Upper lobe of left lung (tissue), 6 donors: Measurements from ENCODE around the gene MORC3. TPM values are rescaled to one million over a fixed set of nuclear protein-coding genes. Genes with fewer than 3 reads are reported as not detected.

Source experiments
- ATAC-seq, 2 donors: fragments of 200-7000 bp; cut with Tn5 transposase; one replicate each; pipeline ENCODE4 v1.9.1; 2022; ENCODE audit warnings: mild to moderate bottlenecking in 2 of 2, moderate library complexity in 2 of 2; ENCODE audit not compliant: low FRiP score in 2 of 2
- DNase-seq, 2 donors: peaks; one replicate each; pipeline ENCODE4 v3.0.0-alpha.2; 2019 to 2020
- H3K27ac ChIP-seq, 4 donors: fragments of 200-600 bp; sonication (generic); one replicate each; pipeline ENCODE4 v1.5.1; 2016 to 2019
- H3K27me3 ChIP-seq, 4 donors: fragments of 200-600 bp; sonication (generic); one replicate each; pipeline ENCODE4 v1.5.1; 2017 to 2019
- H3K36me3 ChIP-seq, 4 donors: fragments of 200-600 bp; sonication (generic); one replicate each; pipeline ENCODE4 v1.5.1; 2016 to 2019
- H3K4me1 ChIP-seq, 4 donors: fragments of 200-600 bp; sonication (generic); one replicate each; pipeline ENCODE4 v1.5.1; 2018 to 2019
- H3K4me3 ChIP-seq, 4 donors: fragments of 200-600 bp; sonication (generic); one replicate each; pipeline ENCODE4 v1.5.1; 2017 to 2019; ENCODE audit warnings: mild to moderate bottlenecking in 2 of 4, moderate library complexity in 1 of 4
- H3K9me3 ChIP-seq, 4 donors: fragments of 200-600 bp; sonication (generic); one replicate each; pipeline ENCODE4 v1.5.1; 2018 to 2019
- EP300 ChIP-seq, 4 donors: sonication (generic); formaldehyde crosslinking; IDR thresholded peaks; one replicate each; pipeline ENCODE4 v1.5.1; 2017; ENCODE audit warnings: antibody characterized with exemption in 4 of 4, control low read depth in 2 of 4
- POLR2A ChIP-seq, 4 donors: fragments of 450-650 bp; IDR thresholded peaks; one replicate each; pipeline ENCODE4 v1.5.1; 2016 to 2017; ENCODE audit warnings: antibody characterized with exemption in 4 of 4, mild to moderate bottlenecking in 2 of 4
- POLR2AphosphoS5 ChIP-seq, 2 donors: sonication (generic); formaldehyde crosslinking; IDR thresholded peaks; one replicate each; pipeline ENCODE4 v1.5.1; 2017; ENCODE audit warnings: antibody characterized with exemption in 2 of 2
- WGBS, 2 donors: methylation state at CpG; one replicate each; pipeline ENCODE4 v1.1.5; 2017 to 2018; 5-methylcytosine and 5-hydroxymethylcytosine counted together
- small RNA-seq, 4 donors: library from RNA; depleted of rRNA; stranded (forward); fragments of <200 nt; gene quantifications; one replicate each; pipeline ENCODE3, GENCODE V24; 2016
- total RNA-seq, 6 donors: library from RNA; depleted of rRNA in 4 of 6; stranded (reverse); fragments of >200 nt in 4 of 6; gene quantifications; one replicate each; pipeline versions ENCODE4 v1.1.0 to v1.2.1, GENCODE V29; 2016 to 2021
- TF ChIP-seq, protein P1 (sequence below), 6 experiments: fragments of 450-650 bp in 4 of 6; fragments of 200-600 bp in 2 of 6; sonication (generic) in 2 of 6; IDR thresholded peaks; one replicate each; pipeline ENCODE4 v1.5.1; 2016 to 2019; ENCODE audit warnings: antibody characterized with exemption in 6 of 6
- donor health status: DM: no; HTN: no; CAD: no; lungs with moderate emphysema.
- donor health status: DM: no; HTN: yes; CAD: no; lungs with severe emphysema.

Gene MORC3
- total RNA-seq, 6 donors from 2014 or later = 26.0 to 62.7 (median 31.5) TPM

GRCh38 chr21:36422279-36423098 lies 102.5 kb downstream of the MORC3 start:
- DNase-seq (peak in 1 of 2 donors; percentile 56), ATAC-seq (peak in 1 of 2 donors; percentile 20)
- Histone ChIP-seq H3K9me3 (no peaks in the 10 kb centered on the region), H3K36me3 (no peaks in the 10 kb centered on the region), H3K4me3 (no peak overlapping the region), H3K27me3 (no peaks in the 10 kb centered on the region), H3K4me1 (peaks cover 0 to 7% (median 0%) of the 10 kb centered on the region in 4 donors), H3K27ac (no peak overlapping the region)
- TF ChIP-seq POLR2AphosphoS5 (IDR thresholded peaks at IDR 0.05) (no peak), EP300 (IDR thresholded peaks at IDR 0.05) (no peak)
- TF ChIP-seq, protein P1, sequence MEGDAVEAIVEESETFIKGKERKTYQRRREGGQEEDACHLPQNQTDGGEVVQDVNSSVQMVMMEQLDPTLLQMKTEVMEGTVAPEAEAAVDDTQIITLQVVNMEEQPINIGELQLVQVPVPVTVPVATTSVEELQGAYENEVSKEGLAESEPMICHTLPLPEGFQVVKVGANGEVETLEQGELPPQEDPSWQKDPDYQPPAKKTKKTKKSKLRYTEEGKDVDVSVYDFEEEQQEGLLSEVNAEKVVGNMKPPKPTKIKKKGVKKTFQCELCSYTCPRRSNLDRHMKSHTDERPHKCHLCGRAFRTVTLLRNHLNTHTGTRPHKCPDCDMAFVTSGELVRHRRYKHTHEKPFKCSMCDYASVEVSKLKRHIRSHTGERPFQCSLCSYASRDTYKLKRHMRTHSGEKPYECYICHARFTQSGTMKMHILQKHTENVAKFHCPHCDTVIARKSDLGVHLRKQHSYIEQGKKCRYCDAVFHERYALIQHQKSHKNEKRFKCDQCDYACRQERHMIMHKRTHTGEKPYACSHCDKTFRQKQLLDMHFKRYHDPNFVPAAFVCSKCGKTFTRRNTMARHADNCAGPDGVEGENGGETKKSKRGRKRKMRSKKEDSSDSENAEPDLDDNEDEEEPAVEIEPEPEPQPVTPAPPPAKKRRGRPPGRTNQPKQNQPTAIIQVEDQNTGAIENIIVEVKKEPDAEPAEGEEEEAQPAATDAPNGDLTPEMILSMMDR (IDR thresholded peaks at IDR 0.05) = peak; percentile 37 to 59 (median 42)
- 56 to 65% methylated on average over 22 to 28 of the region's 28 CpGs for WGBS, 2 donors

DNA sequence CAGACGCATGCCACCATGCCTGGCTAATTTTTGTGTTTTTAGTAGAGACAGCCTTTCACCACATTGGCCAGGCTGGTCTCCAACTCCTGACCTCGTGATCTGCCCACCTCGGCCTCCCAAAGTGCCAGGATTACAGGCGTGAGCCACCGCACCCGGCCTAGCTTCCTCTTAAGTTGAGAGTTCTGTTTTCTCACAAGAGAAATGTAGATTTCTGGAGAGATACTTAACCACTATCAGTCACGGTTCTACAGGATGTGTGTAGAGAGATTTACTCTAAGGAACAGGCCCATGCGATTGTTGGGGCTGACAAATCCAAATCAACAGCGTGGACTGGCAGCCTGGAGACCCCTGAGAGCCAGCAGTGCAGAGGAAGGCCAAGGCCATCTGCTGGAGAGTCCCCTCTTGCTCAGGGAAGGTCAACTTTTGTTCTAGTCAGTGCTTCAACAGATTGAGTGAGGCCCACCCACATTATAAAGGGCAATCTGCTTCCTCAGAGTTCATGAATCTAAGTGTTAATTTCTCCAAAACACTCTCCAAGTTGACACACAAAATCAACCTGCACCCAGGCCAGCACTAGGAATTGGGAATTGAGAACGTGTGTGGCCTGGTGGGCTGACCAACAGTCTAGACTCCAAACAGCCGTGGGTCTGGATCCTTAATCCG lies 103.9 kb downstream of the MORC3 start:
- TF ChIP-seq POLR2AphosphoS5 (IDR thresholded peaks at IDR 0.05) = no peak
- TF ChIP-seq EP300 (IDR thresholded peaks at IDR 0.05) = no peak
- TF ChIP-seq, protein P1 (IDR thresholded peaks at IDR 0.05) = no peak
- TF ChIP-seq POLR2A (IDR thresholded peaks at IDR 0.05) = no peak
- no peaks in the 10 kb centered on the region for H3K9me3 ChIP-seq
- no peak overlapping the region for H3K4me3 ChIP-seq
- peaks cover 0 to 7% (median 0%) of the 10 kb centered on the region in 4 donors for H3K4me1 ChIP-seq
- no peaks in the 10 kb centered on the region for H3K27me3 ChIP-seq
- ATAC-seq = no peak
- DNase-seq = no peak
- WGBS, 2 donors = 65 to 88% methylated on average over 11 to 12 of the region's 12 CpGs
- no peak overlapping the region for H3K27ac ChIP-seq
- no peaks in the 10 kb centered on the region for H3K36me3 ChIP-seq

GRCh38 chr21:36424592-36424991 lies 104.6 kb downstream of the MORC3 start:
- ATAC-seq = no peak
- Histone ChIP-seq H3K4me1 (peaks cover 0 to 10% (median 2%) of the 10 kb centered on the region in 4 donors), H3K4me3 (no peak overlapping the region), H3K27ac (no peak overlapping the region), H3K9me3 (no peaks in the 10 kb centered on the region), H3K36me3 (no peaks in the 10 kb centered on the region), H3K27me3 (no peaks in the 10 kb centered on the region)
- 93% methylated on average over 8 of the region's 8 CpGs for WGBS, 2 donors
- no peak for DNase-seq
- TF ChIP-seq POLR2A (IDR thresholded peaks at IDR 0.05) (no peak), EP300 (IDR thresholded peaks at IDR 0.05) (no peak), POLR2AphosphoS5 (IDR thresholded peaks at IDR 0.05) (no peak)
- TF ChIP-seq, protein P1 (IDR thresholded peaks at IDR 0.05) = no peak

- Histone ChIP-seq H3K27me3 (no peaks in the 10 kb centered on the region), H3K4me3 (no peak overlapping the region), H3K9me3 (no peaks in the 10 kb centered on the region), H3K27ac (no peak overlapping the region), H3K4me1 (peaks cover 0 to 11% (median 4%) of the 10 kb centered on the region in 4 donors), H3K36me3 (no peaks in the 10 kb centered on the region)
- WGBS, 2 donors = 86 to 94% methylated on average over 8 of the region's 9 CpGs
- DNase-seq (peak in 1 of 2 donors; percentile 19), ATAC-seq (peak in 1 of 2 donors; percentile 62)
- no peak for TF ChIP-seq POLR2A (IDR thresholded peaks at IDR 0.05)
- TF ChIP-seq POLR2AphosphoS5 (IDR thresholded peaks at IDR 0.05) = no peak
- TF ChIP-seq, protein P1 (IDR thresholded peaks at IDR 0.05) = no peak
- no peak for TF ChIP-seq EP300 (IDR thresholded peaks at IDR 0.05)
Measured at GRCh38 chr21:36425286-36425685, 105.3 kb downstream of the MORC3 start.

Small RNAs within 50 kb of the gene (small RNA-seq; reads per million reads assigned to genes)
- gene ATP5MFP1 = 0 reads per million in 4 donors

Other genes starting within 250 kb of the MORC3 start
- 1 to 10 TPM; 3.8 to 8.4 (median 6.2) TPM for gene CBR3, start 185.1 kb upstream of the MORC3 start, total RNA-seq
- 10 to 100 TPM; 13.7 to 78.6 (median 23.0) TPM for gene DOP1B, start 163.4 kb upstream of the MORC3 start, total RNA-seq
- 1 to 10 TPM in 4 of 6 donors, under 1 TPM in 2; 0.55 to 2.1 (median 1.2) TPM for gene CHAF1B, start 65.2 kb downstream of the MORC3 start, total RNA-seq
- gene CLDN14, start 159.9 kb downstream of the MORC3 start, total RNA-seq = under 1 TPM in 1 of 6 donors, not detected in 5; 0.47 TPM